Limb (tissue), 2 donors: ENCODE measurements around the gene FAM90A1.
"Not testable (repeated sequence)": the region's sequence is repeated elsewhere in the genome, so short reads cannot be mapped to it uniquely, and the experiment has no call there.

Experiments
- DNase-seq, 2 donors: peaks; one replicate each; pipeline ENCODE4 v3.0.0-alpha.2; 2016; ENCODE audit errors: extremely low spot score in 2 of 2

FAM90A1 gene

DNA sequence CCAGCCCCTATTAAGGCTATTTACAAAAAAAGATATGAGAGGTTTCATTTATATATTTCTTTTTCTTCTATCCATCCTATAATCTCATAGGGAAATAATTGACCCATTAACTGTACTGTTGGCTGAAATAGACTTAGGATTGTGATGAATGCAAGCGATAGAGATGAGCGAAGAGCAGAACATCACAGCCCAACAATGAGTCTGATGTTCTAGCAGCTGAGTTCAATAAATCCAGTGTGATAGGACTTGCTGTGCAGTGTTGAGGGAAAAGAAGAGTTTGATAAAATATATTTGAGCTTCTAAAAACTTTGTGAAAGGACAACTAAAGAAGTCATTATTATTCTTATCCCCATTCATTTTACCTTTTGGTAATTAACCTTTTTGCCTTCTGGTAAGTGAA, 54.5 kb downstream of the FAM90A1 start:
- DNase-seq: not testable (repeated sequence)
